Natural killer cell treated with Interleukin-12 subunit alpha and Interleukin-12 subunit beta and Interleukin-15 and Interleukin-18, amount 100 ng/mL, for 72 hours (primary cell): Measurements from ENCODE around the gene ELOVL1. TPM values are rescaled to one million over a fixed set of nuclear protein-coding genes. Genes with fewer than 3 reads are reported as not detected.
A peak's percentile ranks its signal among the peaks of the same experiment; 100 is the strongest.
"Not testable (repeated sequence)": the region's sequence is repeated elsewhere in the genome, so short reads cannot be mapped to it uniquely, and the experiment has no call there.

Experiments used
- ATAC-seq, 2 donors: fragments of 150-1000 bp; cut with Tn5 transposase in 1 of 2; sonication (Bioruptor Pico), chemical (Tn5 transposase) in 1 of 2; 2 replicates each; pipeline ENCODE4 v1.10.0; 2021
- DNase-seq: peaks from one replicate; pipeline ENCODE4 v3.0.0; 2022; ENCODE audit warnings: low spot score
- H3K27ac Mint-ChIP-seq, 2 donors: 1 replicate in 1 of 2; 2 replicates in 1 of 2; pipeline ENCODE4 v1.8.0; 2022; ENCODE audit warnings: mixed read lengths in 2 of 2, mild to moderate bottlenecking in 1 of 2, moderate library complexity in 1 of 2
- H3K27me3 Mint-ChIP-seq, 2 donors: 1 replicate in 1 of 2; 2 replicates in 1 of 2; pipeline ENCODE4 v1.8.0; 2022; ENCODE audit warnings: mixed read lengths in 2 of 2
- H3K36me3 Mint-ChIP-seq: one replicate; pipeline ENCODE4 v1.8.0; 2022; ENCODE audit warnings: mixed read lengths
- H3K4me1 Mint-ChIP-seq, 2 donors: 1 replicate in 1 of 2; 2 replicates in 1 of 2; pipeline ENCODE4 v1.8.0; 2022; ENCODE audit warnings: low read depth in 2 of 2, mixed read lengths in 2 of 2, mild to moderate bottlenecking in 1 of 2
- H3K4me3 Mint-ChIP-seq: one replicate; pipeline ENCODE4 v1.8.0; 2022; ENCODE audit warnings: mixed read lengths
- H3K9me3 Mint-ChIP-seq: 2 replicates; pipeline ENCODE4 v1.8.0; 2022; ENCODE audit warnings: mixed read lengths
- total RNA-seq, 2 donors: library from RNA; stranded (reverse); gene quantifications; one replicate each; pipeline ENCODE4 v1.2.3, GENCODE V29; 2022

Gene ELOVL1
- 100 to 1,000 TPM; 101 to 108 TPM for total RNA-seq

DNA sequence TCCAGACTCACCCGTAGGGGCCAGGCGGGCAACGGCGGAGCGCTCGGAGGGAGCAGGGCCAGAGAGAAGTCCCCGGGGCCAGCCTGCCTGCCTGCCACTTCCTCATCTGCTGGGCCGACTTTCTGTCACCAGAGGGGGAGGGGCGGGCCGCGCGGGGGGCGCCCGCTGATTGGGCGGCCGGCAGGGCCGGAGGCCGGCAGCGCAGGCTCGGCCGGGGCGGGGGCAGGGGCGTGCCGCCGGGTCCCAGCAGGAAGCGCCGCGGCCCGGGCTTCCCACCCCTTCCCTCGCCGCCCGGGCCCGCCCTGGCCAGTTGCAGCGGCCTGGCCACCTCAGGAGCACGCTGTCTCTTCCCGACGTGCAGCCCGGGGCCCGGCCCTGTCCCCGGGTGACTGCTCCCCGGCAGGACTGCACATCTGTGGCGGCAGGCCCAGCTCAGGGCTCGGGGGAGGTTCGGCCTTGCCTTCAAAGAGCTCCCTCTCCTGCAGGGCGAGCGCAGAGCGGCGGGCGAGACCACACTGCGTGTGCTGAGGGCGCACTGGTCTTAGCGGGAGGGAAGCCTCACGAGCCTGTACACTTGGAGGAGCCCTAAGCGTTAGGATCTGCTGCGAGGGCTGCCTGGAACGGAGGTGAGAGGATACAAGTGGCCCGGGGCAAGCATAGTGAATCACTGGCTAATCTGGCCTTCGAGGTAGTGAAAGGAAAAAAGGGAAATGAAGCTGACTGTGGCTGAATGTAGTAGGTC lies at the start of gene ELOVL1:
Gene ELOVL1 (minus strand): TSS at position 108 of the 742 bp plus-strand sequence. CDS start 2,402 bp downstream, outside the sequence.
- H3K4me1 Mint-ChIP-seq = peaks cover 42 to 45% of the 10 kb centered on the region in 2 donors
- H3K27ac Mint-ChIP-seq = peak within 1 kb of the TSS; percentile 84 to 88
- H3K27me3 Mint-ChIP-seq = no peaks in the 10 kb centered on the region
- peak; percentile 93 to 97 for ATAC-seq
- no peaks in the 10 kb centered on the region for H3K9me3 Mint-ChIP-seq
- peaks cover 8% of the 10 kb centered on the region for H3K36me3 Mint-ChIP-seq
- peak within 1 kb of the TSS; percentile 94 for H3K4me3 Mint-ChIP-seq
- peak; percentile 94 for DNase-seq

DNA sequence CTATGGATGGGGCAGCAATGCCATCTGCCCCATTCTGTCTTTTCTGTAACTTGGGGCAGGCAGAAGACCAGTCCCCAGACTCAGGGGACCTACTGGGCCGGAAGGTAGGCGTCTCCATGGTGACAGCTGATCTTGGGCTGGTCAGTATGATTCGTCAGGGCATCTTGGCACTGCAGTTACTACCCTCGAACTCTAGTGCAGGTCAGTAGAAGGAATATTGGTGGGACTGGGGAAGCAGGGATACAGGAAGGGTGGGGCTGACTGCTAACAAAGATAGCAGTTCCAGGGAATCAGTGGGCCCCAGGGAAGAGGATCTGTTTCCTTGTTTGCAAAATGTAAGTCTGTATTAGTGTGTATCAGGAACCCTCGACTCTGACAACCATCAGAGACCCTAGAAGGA lies 48.1 kb upstream of the ELOVL1 start:
- Mint-ChIP-seq H3K4me3 (no peak overlapping the region), H3K27me3 (no peaks in the 10 kb centered on the region), H3K4me1 (peaks cover 4 to 7% of the 10 kb centered on the region in 2 donors), H3K27ac (no peak overlapping the region), H3K9me3 (no peaks in the 10 kb centered on the region), H3K36me3 (peaks cover 5% of the 10 kb centered on the region)
- ATAC-seq = no peak
- DNase-seq = no peak

DNA sequence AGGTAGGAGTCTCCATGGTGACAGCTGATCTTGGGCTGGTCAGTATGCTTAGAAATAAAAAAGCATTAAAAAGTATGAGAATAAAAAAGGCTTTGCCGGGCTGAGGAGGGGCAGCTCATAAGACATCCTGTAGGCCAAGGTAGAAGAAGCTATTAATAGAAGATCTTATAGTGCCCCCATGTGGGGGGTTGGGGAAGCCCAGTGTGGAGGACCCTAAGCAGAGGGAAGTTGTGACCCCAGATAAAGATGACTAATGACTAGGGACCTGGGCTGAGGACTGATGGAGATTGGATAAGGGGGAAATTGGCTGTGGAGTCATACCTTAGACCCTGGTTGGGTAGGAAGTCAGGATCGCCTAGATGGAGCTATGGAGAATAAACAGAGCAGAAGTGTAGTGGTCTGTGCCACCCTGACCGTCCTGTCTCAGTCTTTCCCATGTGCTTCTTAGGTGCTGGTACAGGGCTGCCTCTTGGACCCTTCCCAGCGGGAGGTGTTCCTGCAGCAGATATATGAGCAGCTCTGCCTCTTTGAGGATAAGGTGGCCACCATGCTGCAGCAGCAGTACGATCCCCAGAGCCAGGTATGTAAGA lies 46.9 kb upstream of the ELOVL1 start:
- H3K27ac Mint-ChIP-seq = peak overlapping the region in 1 of 2 donors; percentile 56
- H3K27me3 Mint-ChIP-seq = no peaks in the 10 kb centered on the region
- H3K4me1 Mint-ChIP-seq = peaks cover 4 to 7% of the 10 kb centered on the region in 2 donors
- ATAC-seq (peak; percentile 78 to 84), DNase-seq (peak; percentile 79)
- H3K36me3 Mint-ChIP-seq = peaks cover 6% of the 10 kb centered on the region
- H3K4me3 Mint-ChIP-seq = no peak overlapping the region
- H3K9me3 Mint-ChIP-seq = no peaks in the 10 kb centered on the region

DNA sequence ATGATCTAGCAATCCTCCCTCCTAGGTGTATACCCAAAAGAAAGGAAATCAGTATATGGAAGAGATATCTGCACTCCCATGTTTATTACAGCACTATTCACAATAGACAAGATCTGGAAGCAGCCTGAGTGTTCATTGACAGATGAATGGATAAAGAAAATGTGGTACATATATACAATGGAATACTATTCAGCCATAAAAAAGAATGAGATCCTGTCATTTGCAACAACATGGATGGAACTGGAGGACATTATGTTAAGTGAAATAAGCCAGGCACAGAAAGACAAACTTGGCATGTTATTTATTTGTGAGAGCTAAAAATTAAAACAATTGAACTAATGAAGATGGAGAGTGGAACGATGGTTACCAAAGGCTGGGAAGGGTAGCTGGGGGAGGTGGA lies 45.6 kb upstream of the ELOVL1 start:
- not testable (repeated sequence) for DNase-seq, ATAC-seq, H3K27ac Mint-ChIP-seq

DNA sequence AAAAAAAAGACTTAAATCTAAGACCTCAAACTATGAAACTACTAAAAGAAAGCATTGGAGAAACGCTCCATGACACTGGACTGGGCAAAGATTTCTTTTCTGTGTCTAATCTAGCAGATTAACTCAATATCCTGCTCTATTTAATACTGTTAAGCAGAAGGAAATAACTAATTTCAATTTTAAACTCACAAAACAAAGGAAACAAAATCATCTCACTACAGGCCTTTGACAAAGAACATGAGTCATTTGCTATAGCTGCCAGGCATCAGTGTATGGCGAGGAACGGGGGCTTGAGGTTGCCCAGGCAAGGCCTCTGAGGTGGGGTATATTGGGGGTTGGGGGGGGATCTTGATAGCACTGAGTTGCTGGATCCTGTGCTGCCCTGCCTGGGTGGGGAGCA lies 42.8 kb upstream of the ELOVL1 start:
- peaks cover 4 to 9% of the 10 kb centered on the region in 2 donors for H3K4me1 Mint-ChIP-seq
- H3K9me3 Mint-ChIP-seq = no peaks in the 10 kb centered on the region
- DNase-seq (no peak), ATAC-seq (no peak)
- H3K36me3 Mint-ChIP-seq = peaks cover 29% of the 10 kb centered on the region
- H3K27ac Mint-ChIP-seq = no peak overlapping the region
- no peaks in the 10 kb centered on the region for H3K27me3 Mint-ChIP-seq
- no peak overlapping the region for H3K4me3 Mint-ChIP-seq

More for the DNA sequence above, 45.6 kb upstream of the ELOVL1 start:
- not testable (repeated sequence) for H3K4me1 Mint-ChIP-seq, H3K4me3 Mint-ChIP-seq, H3K9me3 Mint-ChIP-seq, H3K27me3 Mint-ChIP-seq
- H3K36me3 Mint-ChIP-seq = peaks cover 18% of the 10 kb centered on the region

DNA sequence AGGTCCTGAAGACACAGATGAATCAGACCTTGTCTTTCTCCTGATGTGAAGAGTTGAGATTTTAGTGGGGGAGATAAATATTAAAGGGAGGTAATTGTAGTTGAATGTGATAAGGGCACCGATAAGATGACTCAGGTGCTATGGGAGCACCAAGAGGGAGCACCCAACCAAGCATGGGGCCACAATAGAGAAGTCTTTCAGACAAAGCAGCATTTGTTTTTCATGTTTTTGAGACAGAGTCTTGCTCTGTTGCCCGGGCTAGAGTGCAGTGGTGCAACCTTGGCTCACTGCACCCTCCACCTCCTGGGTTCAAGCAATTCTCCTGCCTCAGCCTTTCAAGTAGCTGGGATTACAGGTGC lies 38.0 kb upstream of the ELOVL1 start:
- Mint-ChIP-seq H3K27ac (no peak overlapping the region), H3K4me1 (peaks cover 7 to 11% of the 10 kb centered on the region in 2 donors), H3K9me3 (no peaks in the 10 kb centered on the region), H3K36me3 (peaks cover 31% of the 10 kb centered on the region), H3K4me3 (no peak overlapping the region), H3K27me3 (no peaks in the 10 kb centered on the region)
- no peak for DNase-seq
- no peak for ATAC-seq

DNA sequence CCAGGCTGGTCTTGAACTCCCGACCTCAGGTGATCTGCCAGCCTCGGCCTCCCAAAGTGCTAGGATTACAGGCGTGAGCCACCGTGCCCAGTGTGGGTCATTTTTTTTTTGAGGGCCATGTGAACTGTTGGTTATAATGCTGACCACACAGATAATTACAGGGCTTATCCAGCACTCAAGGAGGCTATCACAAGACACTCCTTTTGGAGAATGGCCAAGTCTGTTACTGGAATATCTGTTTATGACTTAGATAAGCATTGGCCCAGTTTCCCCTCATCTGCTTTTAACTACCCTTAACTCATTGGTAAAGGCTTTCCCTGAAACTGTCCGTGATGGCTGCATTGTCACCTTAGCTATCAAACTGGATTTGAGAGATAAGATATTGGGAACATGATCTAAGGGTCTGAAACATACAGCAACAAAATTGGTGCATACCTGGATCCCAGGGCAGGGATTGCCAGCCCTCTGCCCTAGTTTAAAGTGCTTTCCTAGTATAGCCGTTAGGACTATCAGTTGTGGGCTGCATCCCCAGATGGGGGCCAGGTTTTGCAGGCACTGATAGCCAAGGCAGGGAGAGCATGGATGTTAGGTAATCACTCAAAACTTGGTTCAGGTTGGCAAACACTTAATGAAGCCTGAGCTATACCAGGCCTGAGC lies 37.5 kb upstream of the ELOVL1 start:
- ATAC-seq (no peak), DNase-seq (no peak)
- Mint-ChIP-seq H3K4me1 (peaks cover 7 to 12% of the 10 kb centered on the region in 2 donors), H3K4me3 (no peak overlapping the region), H3K36me3 (peaks cover 31% of the 10 kb centered on the region), H3K9me3 (no peaks in the 10 kb centered on the region), H3K27me3 (no peaks in the 10 kb centered on the region), H3K27ac (no peak overlapping the region)

DNA sequence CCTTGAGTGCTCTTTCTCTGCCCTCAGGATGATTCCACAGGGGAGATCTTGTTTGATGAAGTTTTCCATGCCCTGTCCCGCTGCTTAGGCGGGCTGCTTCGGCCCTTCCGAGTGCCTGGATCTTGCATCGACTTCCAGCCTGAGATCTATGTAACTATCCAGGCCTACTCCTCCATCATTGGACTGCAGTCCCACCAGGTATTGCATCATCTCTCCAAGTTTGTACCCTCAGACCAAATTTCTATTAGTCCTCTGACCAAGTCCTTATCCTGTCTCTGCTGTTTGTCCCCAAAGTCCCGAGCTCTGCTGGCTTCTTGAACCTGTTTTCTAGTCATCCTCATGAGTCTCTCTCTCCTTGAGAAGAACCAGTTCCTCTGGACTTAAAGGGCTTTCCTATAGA lies 36.5 kb upstream of the ELOVL1 start:
- Mint-ChIP-seq H3K27ac (no peak overlapping the region), H3K4me1 (peaks cover 7 to 14% of the 10 kb centered on the region in 2 donors), H3K27me3 (no peaks in the 10 kb centered on the region), H3K36me3 (peaks cover 26% of the 10 kb centered on the region), H3K9me3 (no peaks in the 10 kb centered on the region), H3K4me3 (no peak overlapping the region)
- DNase-seq (no peak), ATAC-seq (no peak)

DNA sequence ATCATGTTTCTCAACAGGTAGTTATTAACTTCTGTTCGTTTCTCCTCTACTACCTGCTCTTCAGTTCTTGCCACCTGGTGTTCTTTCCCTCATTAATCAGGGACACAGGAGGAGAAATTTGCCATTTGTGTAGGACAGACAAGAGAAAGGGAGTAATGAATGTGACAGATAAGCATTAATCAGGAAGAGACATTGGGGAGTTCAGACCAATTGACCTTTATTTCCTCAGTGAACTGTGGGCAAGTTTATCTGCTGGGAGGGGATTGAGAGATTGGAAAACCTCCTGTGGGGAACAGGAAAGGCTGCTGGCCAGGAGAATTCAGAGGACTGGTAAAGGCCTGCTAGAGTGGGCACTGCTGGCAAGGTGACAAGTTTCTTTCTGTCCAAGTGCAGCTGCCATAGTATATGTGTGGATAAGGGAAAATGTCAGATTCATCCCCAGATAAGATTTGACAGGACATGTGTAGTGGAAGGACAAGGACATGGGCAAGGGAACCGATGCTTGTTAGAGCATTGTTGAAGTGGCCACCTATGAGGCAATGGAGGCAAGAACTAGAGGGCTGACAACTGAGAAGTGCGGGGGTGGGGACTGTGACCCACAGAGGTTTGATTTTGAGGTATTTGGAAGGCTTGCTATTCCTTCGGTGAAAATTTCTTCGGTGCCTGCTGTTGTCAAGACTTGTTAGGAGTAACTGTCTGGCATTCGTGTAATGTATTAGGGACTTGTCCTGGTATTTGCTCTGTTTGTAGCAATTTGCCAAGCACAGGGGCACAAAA lies 34.5 kb upstream of the ELOVL1 start:
- Mint-ChIP-seq H3K27ac (peak overlapping the region in 1 of 2 donors; percentile 9), H3K4me1 (peaks cover 7 to 21% of the 10 kb centered on the region in 2 donors), H3K9me3 (no peaks in the 10 kb centered on the region), H3K27me3 (no peaks in the 10 kb centered on the region), H3K36me3 (peaks cover 18% of the 10 kb centered on the region), H3K4me3 (no peak overlapping the region)
- ATAC-seq (no peak), DNase-seq (no peak)

DNA sequence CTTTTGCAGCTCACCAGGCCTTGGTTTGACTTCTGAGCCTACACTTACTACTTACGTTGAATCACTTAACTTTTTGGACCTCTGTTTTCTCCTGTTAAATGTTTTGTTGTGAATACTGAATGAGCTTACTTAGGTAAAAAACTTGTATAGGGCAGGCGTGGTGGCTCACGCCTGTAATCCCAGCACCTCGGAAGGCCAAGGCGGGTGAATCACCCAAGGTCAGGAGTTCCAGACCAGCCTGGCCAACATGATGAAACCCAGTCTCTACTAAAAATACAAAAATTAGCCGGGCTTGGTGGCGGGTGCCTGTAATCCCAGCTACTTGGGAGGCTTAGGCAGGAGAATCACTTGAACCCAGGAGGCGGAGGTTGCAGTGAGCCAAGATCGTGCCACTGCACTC lies 32.6 kb upstream of the ELOVL1 start:
- not testable (repeated sequence) for H3K9me3 Mint-ChIP-seq, ATAC-seq, H3K4me3 Mint-ChIP-seq, DNase-seq, H3K27me3 Mint-ChIP-seq, H3K27ac Mint-ChIP-seq
- peaks cover 13% of the 10 kb centered on the region for H3K36me3 Mint-ChIP-seq
- peaks cover 7 to 25% of the 10 kb centered on the region in 2 donors for H3K4me1 Mint-ChIP-seq

DNA sequence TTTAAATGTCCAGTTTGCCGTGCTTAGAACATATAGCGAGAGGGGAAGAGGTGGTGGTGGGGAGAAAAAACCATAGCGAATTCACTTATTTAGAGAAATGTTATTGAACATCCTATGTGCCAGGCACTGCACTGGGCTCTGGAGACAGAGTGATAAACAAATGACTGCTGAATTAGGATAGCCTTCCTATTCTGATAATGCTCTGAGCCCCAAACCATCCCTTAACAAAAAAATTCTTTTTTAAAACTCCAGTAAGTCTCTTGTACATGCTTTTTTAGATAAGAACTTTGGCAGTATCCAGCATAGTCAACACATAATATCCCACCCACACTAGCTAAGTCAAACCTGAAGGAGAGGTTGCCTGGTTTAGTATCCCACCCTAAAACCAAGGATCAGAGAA lies 30.4 kb upstream of the ELOVL1 start:
- Mint-ChIP-seq H3K36me3 (peaks cover 7% of the 10 kb centered on the region), H3K27ac (no peak overlapping the region), H3K9me3 (no peaks in the 10 kb centered on the region), H3K4me1 (peaks cover 9 to 27% of the 10 kb centered on the region in 2 donors), H3K27me3 (no peaks in the 10 kb centered on the region), H3K4me3 (no peak overlapping the region)
- DNase-seq = no peak
- no peak for ATAC-seq

DNA sequence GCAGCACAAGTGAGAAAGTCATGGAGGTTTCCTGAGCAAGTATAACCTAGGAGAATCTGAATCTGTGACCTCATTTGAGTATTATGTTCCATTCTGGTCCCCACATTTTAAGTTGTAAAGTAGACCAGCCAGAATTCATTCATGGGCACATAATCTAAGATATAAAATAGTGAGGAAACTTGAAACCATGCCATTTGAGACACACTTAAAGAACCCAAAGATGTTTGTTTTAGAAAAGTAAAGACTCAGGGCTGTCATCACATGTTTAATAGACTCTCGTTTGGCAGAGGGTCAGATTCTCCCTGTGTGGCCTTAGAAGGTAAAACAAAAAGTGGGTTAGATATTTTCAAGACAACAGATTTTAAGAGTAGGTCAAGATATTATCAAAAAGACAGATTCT lies 28.2 kb upstream of the ELOVL1 start:
- Mint-ChIP-seq H3K4me1 (peaks cover 9 to 26% of the 10 kb centered on the region in 2 donors), H3K27ac (no peak overlapping the region), H3K27me3 (no peaks in the 10 kb centered on the region), H3K4me3 (no peak overlapping the region), H3K9me3 (no peaks in the 10 kb centered on the region), H3K36me3 (peaks cover 7% of the 10 kb centered on the region)
- no peak for ATAC-seq
- no peak for DNase-seq

DNA sequence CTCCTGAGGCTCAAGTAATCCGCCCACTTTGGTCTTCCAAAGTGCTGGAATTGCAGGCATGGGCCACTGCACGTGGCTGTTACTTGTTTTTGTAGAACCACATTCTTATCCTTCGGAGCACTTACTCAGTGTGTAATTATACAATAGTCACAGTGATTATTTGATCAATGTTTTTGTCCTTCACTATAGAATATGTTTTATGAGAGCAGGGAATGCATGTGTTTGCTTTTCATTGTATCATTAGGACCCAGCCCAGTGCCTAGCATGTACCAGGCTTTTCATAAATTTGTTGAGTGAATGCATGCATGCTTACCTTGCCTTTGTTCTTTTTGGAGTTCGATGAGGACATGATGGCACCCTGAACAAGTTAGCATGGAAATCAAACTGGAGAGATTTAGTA lies 27.7 kb upstream of the ELOVL1 start:
- ATAC-seq (no peak), DNase-seq (no peak)
- H3K4me1 Mint-ChIP-seq = peaks cover 13 to 30% of the 10 kb centered on the region in 2 donors
- no peaks in the 10 kb centered on the region for H3K9me3 Mint-ChIP-seq
- no peak overlapping the region for H3K4me3 Mint-ChIP-seq
- no peak overlapping the region for H3K27ac Mint-ChIP-seq
- no peaks in the 10 kb centered on the region for H3K27me3 Mint-ChIP-seq
- peaks cover 7% of the 10 kb centered on the region for H3K36me3 Mint-ChIP-seq
